Measurements from ENCODE around the gene SPOCD1.
"Not testable (repeated sequence)": the region's sequence is repeated elsewhere in the genome, so short reads cannot be mapped to it uniquely, and the experiment has no call there.

The SPOCD1 gene

DNA sequence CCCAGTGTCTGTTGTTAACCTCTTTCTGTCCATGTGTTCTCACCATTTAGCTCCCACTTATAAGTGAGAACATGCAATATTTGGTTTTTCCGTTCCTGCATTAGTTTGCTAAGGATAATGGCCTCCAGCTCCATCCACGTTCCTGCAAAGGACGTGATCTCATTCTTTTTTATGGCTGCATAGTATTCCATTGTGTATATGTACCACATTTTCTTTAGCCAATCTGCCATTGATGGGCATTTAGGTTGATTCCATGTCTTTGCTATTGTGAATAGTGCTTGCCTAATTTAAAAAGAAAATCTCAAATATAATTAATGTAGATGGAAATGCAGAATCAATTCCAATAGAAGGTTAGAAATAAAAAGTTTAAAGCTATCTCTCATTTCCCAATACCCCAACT lies 679 bp upstream of the SPOCD1 start:
- H3K4me3 Mint-ChIP-seq; H3K9me3 Mint-ChIP-seq; ATAC-seq; H3K27ac Mint-ChIP-seq; H3K4me1 Mint-ChIP-seq; H3K27me3 Mint-ChIP-seq; H3K36me3 Mint-ChIP-seq (ENCODE audit: low read depth); DNase-seq: not testable (repeated sequence)

DNA sequence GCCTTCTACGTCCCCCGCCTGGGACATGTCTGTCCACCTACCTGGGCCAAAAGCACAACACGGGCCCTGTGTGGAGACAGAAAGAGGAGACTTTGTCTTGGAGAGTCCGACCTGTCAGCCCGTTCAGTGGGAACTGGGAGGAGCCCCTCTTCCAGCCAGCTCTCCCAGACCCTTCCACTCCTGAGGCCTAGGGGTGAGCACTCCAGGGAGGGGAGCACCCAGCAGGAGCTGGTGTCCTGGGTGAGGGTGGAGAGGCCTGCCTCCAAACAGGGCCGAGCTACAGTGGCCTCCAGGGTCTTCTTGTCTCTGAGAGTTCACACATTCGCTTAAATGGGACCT lies 546 bp downstream of the SPOCD1 start:
- no peak overlapping the region for H3K27ac Mint-ChIP-seq
- ATAC-seq (no peak), DNase-seq (no peak)
- H3K27me3 Mint-ChIP-seq: no peaks in the 10 kb centered on the region
- peaks cover 6% of the 10 kb centered on the region for H3K4me1 Mint-ChIP-seq
- H3K9me3 Mint-ChIP-seq: no peaks in the 10 kb centered on the region
- H3K4me3 Mint-ChIP-seq: no peak overlapping the region
- H3K36me3 Mint-ChIP-seq (ENCODE audit: low read depth): no peaks in the 10 kb centered on the region

DNA sequence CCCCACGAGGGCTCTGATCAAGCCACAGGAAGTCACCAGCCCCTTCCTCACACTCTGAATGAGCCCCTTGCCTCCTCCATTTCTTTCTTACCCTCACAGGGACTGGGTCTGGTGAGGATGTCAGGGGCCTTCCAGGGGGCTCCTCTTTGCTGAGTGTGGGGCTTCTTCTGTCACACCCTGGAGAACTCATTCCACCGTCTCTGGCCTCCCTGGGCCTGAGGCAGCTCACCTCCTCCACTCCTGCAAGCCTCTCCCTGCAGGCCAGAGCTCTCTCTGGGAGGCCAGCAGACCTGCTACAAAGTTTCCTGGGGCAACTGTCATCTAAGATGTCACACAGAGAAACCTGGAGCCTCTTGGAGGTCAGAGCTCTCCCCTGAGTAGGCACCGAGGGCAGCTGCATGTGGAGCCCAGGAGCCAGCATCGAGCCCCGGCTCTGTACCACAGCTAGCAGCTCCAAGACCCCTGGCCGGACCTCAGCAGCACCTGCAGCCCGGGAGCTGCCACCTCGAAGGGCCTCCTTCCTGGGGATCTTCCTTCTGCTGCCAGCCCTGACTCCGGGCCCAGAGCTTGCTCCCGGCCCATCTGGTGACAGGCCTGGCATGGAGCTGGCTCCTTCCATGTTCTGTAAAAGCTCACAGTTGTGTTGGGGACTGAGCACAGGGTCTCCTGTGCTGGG lies 1.1 kb downstream of the SPOCD1 start:
- H3K4me3 Mint-ChIP-seq: no peak overlapping the region
- H3K9me3 Mint-ChIP-seq: no peaks in the 10 kb centered on the region
- DNase-seq (no peak), ATAC-seq (no peak)
- H3K36me3 Mint-ChIP-seq (ENCODE audit: low read depth): no peaks in the 10 kb centered on the region
- H3K27me3 Mint-ChIP-seq: no peaks in the 10 kb centered on the region
- peaks cover 6% of the 10 kb centered on the region for H3K4me1 Mint-ChIP-seq
- no peak overlapping the region for H3K27ac Mint-ChIP-seq

DNA sequence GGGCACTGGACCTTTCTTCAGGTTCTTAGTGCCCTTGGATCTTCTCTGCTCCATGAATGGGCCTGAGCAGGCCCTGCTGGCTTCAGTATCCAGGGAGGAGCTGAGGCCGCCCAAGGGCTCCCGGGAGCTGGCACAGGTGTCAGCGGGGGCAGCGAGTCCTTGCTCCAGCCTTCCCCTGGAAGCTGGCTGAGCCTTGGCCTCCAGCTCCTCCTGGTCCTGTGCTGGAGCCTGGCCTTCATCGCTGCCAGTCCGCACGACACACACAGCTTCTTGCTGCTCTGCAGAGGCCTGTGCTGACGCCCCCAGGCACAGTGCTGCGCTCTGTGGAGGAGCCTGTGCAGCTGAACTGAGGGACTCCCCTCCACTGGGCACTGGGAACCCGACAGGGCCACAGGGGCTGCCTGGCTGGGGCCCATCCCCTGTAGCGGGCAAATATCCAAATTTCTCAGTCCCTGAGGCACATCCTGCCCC lies 1.7 kb downstream of the SPOCD1 start:
- Mint-ChIP-seq H3K4me1 (peaks cover 6% of the 10 kb centered on the region), H3K27me3 (no peaks in the 10 kb centered on the region), H3K9me3 (no peaks in the 10 kb centered on the region), H3K36me3 (ENCODE audit: low read depth) (no peaks in the 10 kb centered on the region), H3K4me3 (no peak overlapping the region), H3K27ac (no peak overlapping the region)
- no peak for DNase-seq
- ATAC-seq: no peak

DNA sequence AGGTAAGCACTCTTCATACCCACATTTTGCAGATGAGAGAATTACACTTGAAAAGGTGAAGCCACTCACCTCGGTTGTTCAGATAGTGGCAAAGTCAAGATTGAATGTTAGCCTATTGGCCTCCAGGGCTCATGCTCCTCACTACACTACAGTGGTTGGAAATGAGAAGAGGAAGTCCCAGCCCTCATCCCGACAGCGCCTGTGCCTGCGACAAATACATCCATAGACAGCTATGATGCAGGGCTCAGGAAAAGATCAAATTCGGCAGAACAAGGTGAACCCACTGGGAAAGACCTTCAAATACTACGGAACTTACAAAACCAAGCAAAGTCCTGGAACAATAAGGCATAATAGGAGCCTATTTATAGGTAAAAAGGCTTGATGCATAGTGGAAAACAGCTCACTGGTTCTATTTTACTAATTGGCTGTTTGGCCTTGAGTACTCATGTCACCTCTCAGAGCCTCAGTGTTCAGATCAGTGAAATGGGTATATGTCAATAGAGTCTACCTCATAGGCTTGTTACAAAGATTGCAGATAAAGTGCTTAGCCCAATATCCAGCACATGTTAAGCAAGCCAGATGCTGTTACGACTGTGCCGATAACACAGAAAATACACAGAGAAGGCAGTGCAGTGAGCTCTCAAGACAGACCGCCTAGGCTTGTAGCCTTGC lies 3.5 kb downstream of the SPOCD1 start:
- H3K27ac Mint-ChIP-seq: no peak overlapping the region
- DNase-seq (no peak), ATAC-seq (no peak)
- no peaks in the 10 kb centered on the region for H3K36me3 Mint-ChIP-seq (ENCODE audit: low read depth)
- H3K27me3 Mint-ChIP-seq: no peaks in the 10 kb centered on the region
- H3K9me3 Mint-ChIP-seq: no peaks in the 10 kb centered on the region
- no peak overlapping the region for H3K4me3 Mint-ChIP-seq
- peaks cover 4% of the 10 kb centered on the region for H3K4me1 Mint-ChIP-seq

DNA sequence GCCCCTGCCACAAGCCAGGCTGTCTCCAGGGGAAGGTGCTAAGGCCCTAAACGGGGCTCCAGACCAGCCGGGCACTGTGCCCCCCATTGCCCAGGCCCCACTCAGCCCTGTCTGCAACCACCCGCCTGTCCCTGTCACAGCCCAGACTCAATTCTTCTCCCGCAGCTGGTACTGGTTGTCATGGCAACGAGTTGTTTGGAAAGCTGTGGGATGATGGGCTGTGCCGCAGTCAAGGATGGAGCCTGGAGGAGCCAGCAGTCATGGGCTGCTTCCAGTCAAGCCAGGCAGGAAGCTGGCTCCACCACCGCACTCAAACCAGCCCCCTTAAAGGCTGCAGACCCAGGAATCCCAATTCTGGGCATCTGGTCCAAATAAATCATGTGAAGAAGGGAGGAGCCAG lies 4.2 kb downstream of the SPOCD1 start:
- Mint-ChIP-seq H3K4me3 (no peak overlapping the region), H3K4me1 (peaks cover 4% of the 10 kb centered on the region), H3K9me3 (no peaks in the 10 kb centered on the region), H3K36me3 (ENCODE audit: low read depth) (no peaks in the 10 kb centered on the region), H3K27me3 (no peaks in the 10 kb centered on the region), H3K27ac (no peak overlapping the region)
- DNase-seq: no peak
- ATAC-seq: no peak

DNA sequence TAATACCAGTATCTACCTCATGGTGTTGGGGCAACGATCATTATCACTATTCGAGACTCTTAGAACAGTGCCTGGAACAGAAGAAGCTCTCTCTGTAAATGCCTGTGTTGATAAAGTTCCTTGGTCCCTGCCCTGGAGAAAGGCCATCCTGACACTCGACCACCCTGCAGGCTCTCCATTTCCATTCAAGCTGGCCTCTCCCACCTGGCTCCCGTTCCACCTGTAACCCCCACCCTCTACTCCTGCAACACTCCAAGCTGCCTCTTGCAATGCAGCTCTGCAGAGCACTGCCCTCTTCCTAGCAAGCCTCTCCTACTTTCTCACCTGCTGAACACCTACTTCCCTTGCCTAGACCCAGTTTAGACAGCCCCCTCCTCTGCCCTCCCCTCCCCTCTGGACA lies 6.1 kb downstream of the SPOCD1 start:
- DNase-seq (no peak), ATAC-seq (no peak)
- H3K4me3 Mint-ChIP-seq: no peak overlapping the region
- no peak overlapping the region for H3K27ac Mint-ChIP-seq
- no peaks in the 10 kb centered on the region for H3K27me3 Mint-ChIP-seq
- H3K9me3 Mint-ChIP-seq: no peaks in the 10 kb centered on the region
- no peaks in the 10 kb centered on the region for H3K4me1 Mint-ChIP-seq
- H3K36me3 Mint-ChIP-seq (ENCODE audit: low read depth): no peaks in the 10 kb centered on the region

DNA sequence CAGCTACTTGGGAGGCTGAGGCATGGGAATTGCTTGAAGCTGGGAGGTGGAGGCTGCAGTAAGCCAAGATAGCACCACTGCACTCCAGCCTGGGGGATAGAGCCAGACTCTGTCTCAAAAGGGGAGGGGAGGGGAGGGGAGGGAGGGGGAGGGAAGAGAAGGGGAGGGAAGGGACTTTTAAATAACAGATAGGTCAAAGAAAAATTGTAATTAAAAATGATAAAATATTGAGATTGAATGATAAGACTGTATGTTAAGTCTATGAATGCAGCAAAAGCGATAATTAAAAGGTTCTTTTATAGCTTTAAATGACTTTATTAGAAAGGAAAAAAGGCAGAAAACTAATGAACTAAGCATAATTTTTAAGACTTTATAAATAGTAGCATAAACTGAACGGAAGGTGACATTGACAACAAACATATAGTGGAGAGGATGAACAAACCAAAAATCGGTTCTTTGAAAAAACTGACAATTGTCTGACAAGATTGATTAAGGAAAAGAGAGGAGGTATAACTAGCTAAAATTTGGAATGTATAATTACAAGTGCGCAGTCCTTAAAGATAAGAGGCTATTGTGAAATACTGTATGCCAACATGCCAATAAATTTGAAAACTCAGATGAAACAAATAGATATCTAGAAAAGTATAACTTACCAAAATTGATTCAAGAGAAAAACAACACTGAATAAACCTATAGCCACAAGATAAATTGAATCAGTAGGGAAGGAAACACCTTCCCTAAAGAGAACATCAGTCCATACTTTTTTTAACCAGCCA lies 8.4 kb downstream of the SPOCD1 start:
- Mint-ChIP-seq H3K4me1 (peaks cover 4% of the 10 kb centered on the region), H3K9me3 (no peaks in the 10 kb centered on the region), H3K27me3 (no peaks in the 10 kb centered on the region), H3K36me3 (ENCODE audit: low read depth) (no peaks in the 10 kb centered on the region), H3K4me3 (no peak overlapping the region), H3K27ac (no peak overlapping the region)
- DNase-seq: no peak
- no peak for ATAC-seq

DNA sequence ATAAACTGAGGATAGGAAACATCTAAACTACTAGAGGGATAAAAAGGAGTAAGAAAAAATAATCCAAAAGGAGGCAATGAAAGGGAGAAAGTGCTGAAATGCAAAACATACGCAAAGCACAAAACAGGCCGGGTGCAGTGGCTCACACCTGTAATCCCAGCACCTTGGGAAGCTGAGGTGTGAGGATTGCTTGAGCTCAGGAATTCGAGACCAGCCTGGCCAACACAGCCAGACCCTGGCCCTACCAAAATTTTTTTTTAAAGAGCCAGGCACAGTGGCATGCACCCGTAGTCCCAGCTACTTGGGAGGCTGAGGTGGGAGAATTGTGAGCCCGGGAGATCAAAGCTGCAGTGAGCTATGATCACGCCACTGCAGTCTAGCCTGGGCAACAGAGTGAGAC lies 10.5 kb downstream of the SPOCD1 start:
- Mint-ChIP-seq H3K4me3 (no peak overlapping the region), H3K27ac (no peak overlapping the region), H3K4me1 (peaks cover 9% of the 10 kb centered on the region), H3K36me3 (ENCODE audit: low read depth) (no peaks in the 10 kb centered on the region), H3K9me3 (no peaks in the 10 kb centered on the region), H3K27me3 (no peaks in the 10 kb centered on the region)
- no peak for ATAC-seq
- DNase-seq: no peak

DNA sequence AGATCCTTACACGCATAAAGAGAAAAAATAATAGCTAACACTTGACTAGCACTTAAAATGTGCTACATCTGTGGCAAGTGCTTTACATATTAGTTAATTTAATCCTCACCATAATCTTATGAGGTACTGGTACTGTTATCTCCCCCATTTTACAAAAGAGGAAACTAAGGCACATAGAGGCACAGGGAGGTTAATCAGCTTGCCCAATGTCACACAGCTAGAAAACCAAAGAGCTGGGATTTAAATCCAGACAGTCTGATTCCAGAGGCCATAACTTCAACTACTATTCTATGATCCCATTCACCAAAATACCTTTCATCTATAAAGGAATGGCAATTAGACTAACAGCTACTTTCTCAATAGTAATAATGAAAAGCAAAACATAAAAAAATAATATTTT lies 11.7 kb downstream of the SPOCD1 start:
- Mint-ChIP-seq H3K9me3 (no peaks in the 10 kb centered on the region), H3K4me1 (peaks cover 9% of the 10 kb centered on the region), H3K27me3 (no peaks in the 10 kb centered on the region), H3K36me3 (ENCODE audit: low read depth) (no peaks in the 10 kb centered on the region), H3K4me3 (no peak overlapping the region), H3K27ac (no peak overlapping the region)
- ATAC-seq (no peak), DNase-seq (no peak)

DNA sequence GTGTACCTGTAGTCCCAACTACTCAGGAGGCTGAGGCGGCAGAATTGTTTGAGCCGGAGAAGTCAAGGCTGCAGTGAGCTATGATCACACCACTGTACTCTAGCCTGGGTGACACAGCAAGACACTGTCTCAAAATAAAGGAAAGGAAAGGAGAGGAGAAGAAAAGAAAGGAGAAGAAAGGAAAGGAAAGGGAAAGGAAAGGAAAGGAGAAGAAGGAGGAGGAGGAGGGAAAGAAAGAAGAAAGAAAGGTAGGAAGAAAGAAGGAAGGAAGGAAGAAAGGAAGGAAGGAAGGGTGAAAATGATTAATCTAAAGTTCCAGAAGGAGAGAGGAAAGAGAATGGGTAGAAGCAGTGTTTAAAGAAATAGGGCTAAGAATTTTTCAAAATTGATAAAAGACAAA lies 12.2 kb downstream of the SPOCD1 start:
- Mint-ChIP-seq H3K36me3 (ENCODE audit: low read depth) (no peaks in the 10 kb centered on the region), H3K27ac (no peak overlapping the region)
- no peak for ATAC-seq

DNA sequence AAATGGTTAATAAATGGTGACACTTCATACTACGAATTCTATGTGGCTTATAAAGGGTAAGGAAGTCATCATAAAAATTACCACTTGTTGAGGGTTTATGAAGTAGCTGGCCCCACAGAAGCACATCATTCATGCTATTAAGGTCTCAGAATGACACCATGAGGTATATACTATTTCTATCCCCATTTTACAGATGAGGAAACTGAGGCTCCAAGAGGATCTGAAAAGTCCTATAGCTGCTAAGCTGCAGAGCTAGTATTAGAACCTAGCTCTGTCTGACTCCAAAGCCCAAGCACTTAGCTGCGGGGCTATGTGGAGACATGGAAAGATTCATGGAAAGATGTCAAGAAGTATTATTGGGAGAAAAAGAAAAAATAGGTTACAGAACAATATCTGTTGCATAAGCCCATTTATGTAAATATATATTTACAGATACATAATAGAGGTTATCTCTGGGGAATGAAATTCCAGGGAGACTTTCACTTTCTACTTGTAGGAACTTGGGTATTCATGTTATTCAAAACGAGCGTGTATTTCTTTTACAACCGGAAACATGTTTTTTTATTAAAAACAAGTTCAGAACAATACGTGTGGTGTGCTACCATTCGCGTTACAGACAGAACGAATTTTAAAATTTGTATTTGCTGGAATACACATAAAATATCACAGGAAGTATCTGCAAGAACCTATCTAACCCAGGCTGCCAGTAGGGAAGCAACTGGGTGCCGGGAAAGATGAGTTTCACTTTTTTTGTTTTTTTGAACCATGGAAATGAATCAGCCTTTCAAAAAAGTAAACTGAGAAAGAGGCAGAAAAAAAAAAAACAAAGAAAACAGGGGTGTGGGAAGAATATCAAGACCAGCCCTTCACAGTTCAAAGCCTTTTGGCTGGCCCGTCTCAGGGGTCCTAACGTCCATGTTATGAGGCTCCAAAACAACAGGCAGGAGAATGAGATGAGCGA lies 13.4 kb downstream of the SPOCD1 start:
- no peak overlapping the region for H3K27ac Mint-ChIP-seq
- H3K9me3 Mint-ChIP-seq: no peaks in the 10 kb centered on the region
- H3K4me3 Mint-ChIP-seq: peak overlapping the region; percentile 24
- no peak for DNase-seq
- no peak for ATAC-seq
- H3K4me1 Mint-ChIP-seq: peaks cover 12% of the 10 kb centered on the region
- no peaks in the 10 kb centered on the region for H3K36me3 Mint-ChIP-seq (ENCODE audit: low read depth)
- no peaks in the 10 kb centered on the region for H3K27me3 Mint-ChIP-seq

More for the DNA sequence above, 12.2 kb downstream of the SPOCD1 start:
- H3K27me3 Mint-ChIP-seq: no peaks in the 10 kb centered on the region
- H3K4me3 Mint-ChIP-seq: no peak overlapping the region
- DNase-seq: no peak
- H3K4me1 Mint-ChIP-seq: peaks cover 12% of the 10 kb centered on the region
- H3K9me3 Mint-ChIP-seq: no peaks in the 10 kb centered on the region

DNA sequence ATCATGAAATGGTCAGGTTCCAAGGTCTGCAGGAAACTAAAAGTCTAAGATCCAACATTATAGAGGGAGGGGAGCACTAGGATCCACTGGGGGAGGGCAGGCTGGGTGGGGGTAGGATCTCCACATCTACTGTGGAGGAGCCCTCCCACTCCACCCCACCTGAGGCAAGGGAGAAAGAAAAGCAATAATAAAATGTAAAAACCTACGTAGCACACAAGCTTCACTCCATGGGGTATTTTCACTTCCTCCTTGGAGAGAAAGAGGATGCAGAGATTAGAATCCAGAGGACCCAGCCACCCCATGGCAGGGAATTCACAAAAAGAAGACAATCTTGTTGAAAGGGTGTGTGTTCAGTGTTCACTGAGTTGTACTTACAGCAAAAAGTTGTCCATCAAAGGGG lies 14.4 kb downstream of the SPOCD1 start:
- Mint-ChIP-seq H3K27me3 (no peaks in the 10 kb centered on the region), H3K4me1 (peaks cover 12% of the 10 kb centered on the region), H3K4me3 (no peak overlapping the region), H3K9me3 (no peaks in the 10 kb centered on the region), H3K36me3 (ENCODE audit: low read depth) (no peaks in the 10 kb centered on the region), H3K27ac (no peak overlapping the region)
- ATAC-seq (no peak), DNase-seq (no peak)

DNA sequence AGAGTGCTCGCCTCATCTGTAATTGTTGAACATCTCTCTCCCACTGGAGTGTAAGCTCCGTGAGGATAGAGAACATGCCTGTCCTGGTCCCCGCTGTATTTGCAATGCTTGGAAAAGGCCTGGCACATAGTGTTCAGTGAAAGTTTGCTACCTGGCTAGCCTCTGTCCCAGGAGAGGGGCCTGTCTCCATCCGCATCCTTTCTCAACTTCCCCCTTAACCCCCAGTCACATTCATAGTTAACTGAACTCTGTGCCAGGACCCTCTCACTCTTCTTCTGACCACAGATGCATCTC lies 15.2 kb downstream of the SPOCD1 start:
- Mint-ChIP-seq H3K9me3 (no peaks in the 10 kb centered on the region), H3K4me3 (no peak overlapping the region), H3K27ac (no peak overlapping the region), H3K36me3 (ENCODE audit: low read depth) (no peaks in the 10 kb centered on the region), H3K4me1 (peaks cover 12% of the 10 kb centered on the region), H3K27me3 (no peaks in the 10 kb centered on the region)
- ATAC-seq (no peak), DNase-seq (no peak)

All from activated naive CD8-positive, alpha-beta T cell treated with anti-CD3 and anti-CD28 coated beads, Interleukin-2, amount 50 U/mL, for 24 hours (primary cell).